Measurements from ENCODE around the gene PI16.

GRCh38 chr6:36907781-36908180 is 46.8 kb upstream of the PI16 start:
- no peak for TF ChIP-seq CTCF (IDR thresholded peaks at IDR 0.05; ENCODE audit: poor library complexity, severe bottlenecking)
- no peak for TF ChIP-seq REST (IDR thresholded peaks at IDR 0.05; ENCODE audit: borderline replicate concordance)
- no peak for TF ChIP-seq POLR2AphosphoS5 (IDR thresholded peaks at IDR 0.05)
- TF ChIP-seq RAD21 (conservative IDR thresholded peaks at IDR 0.05), result no peak
- no peak for TF ChIP-seq EZH2 (IDR thresholded peaks at IDR 0.05; ENCODE audit: borderline replicate concordance, insufficient read depth, low read length, poor library complexity, severe bottlenecking)
- TF ChIP-seq EP300 (conservative IDR thresholded peaks at IDR 0.05; ENCODE audit: poor library complexity, severe bottlenecking), result no peak

Data from neural cell (in vitro differentiated cells).